ENCODE measurements around the gene LCE3D. TPM values are rescaled to one million over a fixed set of nuclear protein-coding genes. Genes with fewer than 3 reads are reported as not detected.
"Not testable (repeated sequence)": the region's sequence is repeated elsewhere in the genome, so short reads cannot be mapped to it uniquely, and the experiment has no call there.

The LCE3D gene
- not detected for total RNA-seq

GRCh38 chr1:152580433-152580832, at the start of gene LCE3D:
LCE3D (minus strand) TSS chr1:152580516; CDS start chr1:152579936, 580 bp downstream.
- POLR2A ChIA-PET = no interaction called here
- CTCF ChIA-PET = no interaction called here

GRCh38 chr1:152626744-152627143, 46.4 kb upstream of the LCE3D start:
- ChIA-PET CTCF (no interaction called here), POLR2A (no interaction called here)

DNA sequence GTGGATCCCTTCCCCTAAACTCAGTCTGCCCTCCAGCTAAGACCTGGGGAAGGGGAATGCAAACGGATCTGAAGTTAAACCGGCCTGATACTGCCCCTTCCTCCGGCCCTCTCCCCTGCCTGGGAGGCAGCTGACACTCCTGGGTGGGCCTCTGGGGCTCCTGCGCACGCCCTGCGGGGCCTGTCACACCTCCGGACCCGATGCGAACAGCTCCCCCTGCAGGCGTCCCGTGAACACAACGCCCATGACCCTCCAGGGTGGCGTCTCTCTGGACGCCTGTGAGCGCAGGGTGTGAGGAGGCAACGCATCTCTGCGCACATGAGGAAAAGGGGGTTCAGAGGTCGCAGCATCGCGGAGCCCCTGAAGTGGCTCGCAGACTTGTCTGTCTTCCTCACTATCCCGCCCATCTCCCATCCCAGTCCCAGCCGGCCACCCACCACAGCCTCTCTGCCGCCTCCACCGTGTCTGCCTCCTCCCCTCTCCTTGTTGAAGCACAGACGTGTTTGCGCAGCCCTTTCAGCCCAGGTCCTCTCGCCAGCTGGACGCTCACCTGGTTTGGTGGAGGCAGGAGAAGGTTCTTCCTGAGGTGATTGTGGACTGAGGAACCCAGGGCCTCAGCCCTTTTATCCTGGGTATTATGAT, 43.0 kb upstream of the LCE3D start:
- ChIA-PET POLR2A (no interaction called here), CTCF (no interaction called here)

DNA sequence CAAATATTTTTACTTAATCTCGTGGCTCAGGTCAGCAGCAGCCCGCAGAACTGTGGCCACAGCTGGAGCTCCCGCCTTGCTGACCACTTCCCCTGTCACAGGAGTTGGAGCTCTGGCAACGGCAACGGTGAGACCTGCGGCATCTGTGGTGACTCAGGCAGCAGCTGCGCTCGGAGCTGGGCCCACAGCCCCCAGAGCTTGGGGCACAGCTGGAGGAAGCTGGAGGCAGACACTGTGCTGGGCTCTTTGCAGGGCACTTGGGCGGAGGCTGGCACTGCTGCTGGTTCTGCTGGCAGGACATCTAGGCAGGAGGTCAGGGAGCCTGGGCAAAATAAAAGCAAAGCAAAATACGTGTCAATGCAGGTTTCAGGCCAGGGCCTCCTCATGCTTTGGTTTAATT, 42.5 kb upstream of the LCE3D start, which contains the start of gene LCE3A:
TSS of gene LCE3A (minus strand) at position 301 of the 400 bp plus-strand sequence. CDS start at position 301, 0 bp downstream.
- POLR2A ChIA-PET = no interaction called here
- CTCF ChIA-PET = no interaction called here

GRCh38 chr1:152621993-152622392, 41.7 kb upstream of the LCE3D start:
- ChIA-PET CTCF (no interaction called here), POLR2A (no interaction called here)

DNA sequence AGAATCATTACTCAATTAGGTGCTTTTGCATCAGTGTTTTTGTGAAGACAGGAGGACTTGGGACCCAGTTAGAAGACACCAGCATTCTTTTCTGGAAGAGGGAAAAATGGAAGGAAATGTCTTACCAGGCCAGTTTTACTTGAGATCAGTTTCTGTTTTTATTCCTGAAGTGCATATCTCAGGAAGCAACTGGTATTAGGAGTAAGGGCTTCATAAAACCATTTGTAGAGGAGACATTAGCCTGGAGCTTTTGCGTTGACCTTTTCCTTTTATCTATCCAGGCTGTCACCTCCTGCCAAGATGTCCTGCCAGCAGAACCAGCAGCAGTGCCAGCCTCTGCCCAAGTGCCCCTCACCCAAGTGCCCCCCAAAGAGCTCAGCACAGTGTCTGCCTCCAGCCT, 33.2 kb upstream of the LCE3D start, which contains the start of gene LCE3B:
TSS of gene LCE3B (plus strand) at position 301 of the 400 bp plus-strand sequence. CDS start at position 301, 0 bp downstream.
- POLR2A ChIA-PET = no interaction called here
- CTCF ChIA-PET = no interaction called here

DNA sequence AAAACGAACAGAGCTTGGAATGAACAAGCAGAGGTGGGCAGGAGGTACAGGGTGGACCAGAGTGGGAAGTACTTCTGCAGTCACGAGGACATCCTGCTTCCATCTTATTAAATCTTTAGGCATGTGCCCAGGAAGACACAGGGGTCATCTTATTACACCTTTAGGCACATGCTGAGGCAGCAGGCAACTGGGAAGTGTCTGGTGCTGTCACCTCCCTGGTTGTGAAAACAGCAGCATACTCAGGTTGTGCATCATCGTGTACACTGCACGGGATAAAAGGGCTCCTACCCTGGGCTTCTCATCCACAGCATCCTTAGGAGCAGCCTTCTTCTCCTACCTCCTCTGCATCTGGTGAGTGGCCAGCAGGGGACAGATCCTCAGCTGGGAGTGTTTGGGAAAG, 19.6 kb upstream of the LCE3D start, which contains the start of gene LCE3C:
TSS of gene LCE3C (plus strand) at position 301 of the 400 bp plus-strand sequence. CDS start 498 bp downstream, outside the sequence.
- POLR2A ChIA-PET = no interaction called here

GRCh38 chr1:152596986-152597385, 16.7 kb upstream of the LCE3D start:
- ChIA-PET CTCF (no interaction called here), POLR2A (no interaction called here)

More for the DNA sequence above, 19.6 kb upstream of the LCE3D start, which contains the start of gene LCE3C:
- CTCF ChIA-PET = no interaction called here

- ChIA-PET CTCF (no interaction called here), POLR2A (no interaction called here)
These were observed 5.3 kb upstream of the LCE3D start for GRCh38 chr1:152585586-152585985.

GRCh38 chr1:152582647-152583046, 2.3 kb upstream of the LCE3D start:
- POLR2A ChIA-PET = no interaction called here

GRCh38 chr1:152579526-152579925, 790 bp downstream of the LCE3D start:
- POLR2A ChIA-PET = not testable (repeated sequence)

More at GRCh38 chr1:152582647-152583046, 2.3 kb upstream of the LCE3D start:
- CTCF ChIA-PET = no interaction called here

DNA sequence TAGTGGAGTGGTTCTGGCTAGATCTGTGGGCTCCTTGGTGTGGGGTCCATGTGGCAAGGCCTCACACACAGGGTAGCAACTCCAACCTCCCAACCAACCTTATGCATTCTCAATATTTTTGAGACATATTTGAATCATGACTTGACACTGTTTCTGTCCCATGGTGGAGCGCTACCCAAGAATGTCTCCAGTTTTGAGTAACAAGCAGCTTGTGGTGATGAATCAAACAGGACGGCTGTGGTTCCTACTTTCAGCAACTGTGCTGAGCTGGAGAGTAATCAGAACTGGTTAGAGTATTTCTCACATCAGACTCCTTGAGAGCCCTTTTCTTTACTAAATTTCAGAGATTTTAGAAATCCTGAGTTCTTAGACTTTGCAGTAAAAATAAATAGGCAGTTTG, 3.1 kb downstream of the LCE3D start:
- POLR2A ChIA-PET = no interaction called here
- CTCF ChIA-PET = no interaction called here

More at GRCh38 chr1:152579526-152579925, 790 bp downstream of the LCE3D start:
- CTCF ChIA-PET = not testable (repeated sequence)

DNA sequence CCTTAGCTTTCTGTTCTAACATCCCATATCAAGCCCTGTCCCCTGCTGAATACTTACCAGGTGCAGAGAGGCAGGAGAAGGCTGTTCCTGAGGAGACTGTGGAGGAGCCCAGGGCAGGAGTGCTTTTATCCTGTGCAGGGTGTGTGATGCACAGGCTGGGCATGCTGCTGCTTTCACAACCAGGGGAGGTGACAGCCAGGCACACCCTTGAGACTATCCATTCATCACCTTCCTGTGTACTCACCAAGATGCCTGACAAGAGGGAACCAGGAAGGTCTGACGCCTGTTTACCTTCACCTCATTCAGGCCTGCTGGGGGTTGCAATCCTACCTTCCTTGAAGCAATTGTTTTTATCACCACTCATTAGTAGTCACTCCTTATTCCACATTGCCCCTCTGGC, 13.6 kb downstream of the LCE3D start, which contains the start of gene LCE3E:
TSS of gene LCE3E (minus strand) at position 100 of the 400 bp plus-strand sequence. CDS start 572 bp downstream, outside the sequence.
- CTCF ChIA-PET = no interaction called here
- POLR2A ChIA-PET = no interaction called here

GRCh38 chr1:152565535-152566215, 14.6 kb downstream of the LCE3D start:
- POLR2A ChIA-PET = no interaction called here
- CTCF ChIA-PET = no interaction called here

DNA sequence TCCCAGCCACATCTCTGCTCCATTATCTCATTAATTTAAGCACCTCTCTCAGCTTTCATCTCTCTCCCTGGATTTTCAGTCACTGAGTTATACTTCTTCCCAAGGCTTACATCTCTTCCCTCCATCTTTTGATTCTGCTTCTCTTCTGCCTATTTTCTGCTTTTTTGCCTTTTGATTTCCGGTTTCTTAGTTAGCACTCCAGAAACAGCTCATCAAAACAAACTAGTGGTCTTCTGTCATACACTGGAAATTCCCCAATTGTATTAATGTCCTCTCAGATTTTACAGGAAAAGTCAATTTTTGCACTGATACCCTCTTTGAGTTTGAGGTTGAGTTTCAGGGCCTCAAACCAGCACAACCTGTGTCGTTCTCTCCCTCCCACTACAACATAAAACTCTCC, 15.2 kb downstream of the LCE3D start:
- POLR2A ChIA-PET = no interaction called here
- CTCF ChIA-PET = no interaction called here

DNA sequence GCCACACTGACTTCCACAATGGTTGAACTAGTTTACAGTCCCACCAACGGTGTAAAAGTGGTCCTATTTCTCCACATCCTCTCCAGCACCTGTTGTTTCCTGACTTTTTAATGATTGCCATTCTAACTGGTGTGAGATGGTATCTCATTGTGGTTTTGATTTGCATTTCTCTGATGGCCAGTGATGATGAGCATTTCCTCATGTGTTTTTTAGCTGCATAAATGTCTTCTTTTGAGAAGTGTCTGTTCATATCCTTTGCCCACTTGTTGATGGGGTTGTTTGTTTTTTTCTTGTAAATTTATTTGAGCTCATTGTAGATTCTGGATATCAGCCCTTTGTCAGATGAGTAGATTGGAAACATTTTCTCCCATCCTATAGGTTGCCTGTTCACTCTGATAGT, 32.0 kb downstream of the LCE3D start:
- POLR2A ChIA-PET, CTCF ChIA-PET: not testable (repeated sequence)

GRCh38 chr1:152546704-152547103, 33.6 kb downstream of the LCE3D start:
- ChIA-PET CTCF (no interaction called here), POLR2A (no interaction called here)

DNA sequence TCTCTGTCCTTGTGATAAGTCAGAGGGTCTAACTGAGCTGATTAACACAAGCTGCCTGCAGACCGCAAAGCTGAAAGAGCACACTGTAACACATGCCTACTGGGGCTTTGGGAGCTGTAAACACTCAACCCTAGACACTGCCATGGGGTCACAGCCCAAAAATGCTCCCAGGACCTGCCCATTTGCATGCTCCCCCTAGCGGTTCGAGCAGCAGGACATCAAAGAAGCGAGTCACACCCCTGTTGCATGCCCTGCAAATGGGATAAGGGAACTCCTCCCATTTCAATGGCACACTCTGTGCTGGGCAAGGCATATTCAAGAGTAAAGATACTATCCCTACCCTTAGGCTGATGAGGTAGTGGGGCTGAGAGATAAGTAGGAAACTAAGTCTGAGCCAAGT, 36.5 kb downstream of the LCE3D start:
- CTCF ChIA-PET = no interaction called here
- POLR2A ChIA-PET = no interaction called here

GRCh38 chr1:152539901-152540300, 40.4 kb downstream of the LCE3D start:
- CTCF ChIA-PET = no interaction called here
- POLR2A ChIA-PET = no interaction called here

DNA sequence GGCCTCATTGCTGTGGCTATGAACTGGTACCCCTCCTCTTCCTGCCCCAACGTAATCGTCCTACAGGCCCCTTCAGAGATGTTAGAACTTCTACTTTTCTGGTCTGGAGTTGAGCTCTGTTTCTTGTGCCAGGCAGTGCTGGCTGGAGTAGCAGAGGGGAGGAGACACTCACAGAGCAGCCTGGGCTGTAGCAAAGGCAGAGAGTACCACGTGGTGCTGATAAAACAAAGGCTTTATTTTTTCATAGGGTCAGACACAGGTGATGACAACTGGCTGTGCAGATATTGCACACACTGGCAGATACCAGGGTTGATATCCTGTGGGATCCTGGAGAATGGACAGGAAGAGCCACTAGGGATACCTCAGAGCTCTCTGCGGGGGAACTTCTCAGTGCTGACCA, 42.8 kb downstream of the LCE3D start:
- CTCF ChIA-PET = no interaction called here
- POLR2A ChIA-PET = no interaction called here

GRCh38 chr1:152535774-152536173, 44.5 kb downstream of the LCE3D start:
- CTCF ChIA-PET = no interaction called here
- POLR2A ChIA-PET = no interaction called here
